ENCODE results near the gene SORBS2. TPM values are rescaled to one million over a fixed set of nuclear protein-coding genes. Genes with fewer than 3 reads are reported as not detected.
A peak's percentile ranks its signal among the peaks of the same experiment; 100 is the strongest.

The SORBS2 gene
- total RNA-seq, 4 donors from 2014 or later: 33.4 to 286 (median 47.6) TPM

DNA sequence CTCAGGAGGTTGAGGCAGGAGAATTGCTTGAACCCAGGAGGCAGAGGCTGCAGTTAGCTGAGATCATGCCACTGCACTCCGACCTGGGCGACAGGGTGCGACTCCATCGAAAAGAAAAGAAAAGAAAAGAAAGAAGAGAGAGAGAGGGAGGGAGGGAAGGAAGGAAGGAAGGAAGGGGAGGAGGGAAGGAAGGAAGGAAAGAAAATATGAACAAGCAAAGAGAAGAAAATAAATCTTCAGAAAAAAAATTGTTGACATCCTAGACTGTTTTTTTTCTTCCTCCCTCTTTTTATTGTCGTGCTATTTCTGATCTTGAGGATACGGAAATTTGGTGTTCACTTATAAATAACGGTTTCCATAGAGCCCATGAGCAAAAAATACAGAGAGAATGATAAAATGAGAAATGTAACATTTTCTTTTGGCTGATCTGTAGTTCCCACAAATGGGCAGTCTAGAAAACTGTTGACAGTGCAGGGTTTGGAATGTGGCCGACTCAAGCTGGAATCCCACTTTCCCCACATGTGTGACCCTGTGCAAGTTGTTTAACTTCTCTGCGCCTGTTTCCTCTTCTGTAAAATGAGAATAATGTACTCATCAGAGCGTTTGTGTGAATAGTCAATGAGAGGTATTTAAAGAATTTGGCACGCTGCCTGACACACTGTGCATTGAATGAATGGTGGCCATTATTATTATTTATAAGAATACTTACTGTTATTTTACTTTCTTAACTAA, 19.4 kb downstream of the SORBS2 start:
- no peaks in the 10 kb centered on the region for H3K9me3 ChIP-seq
- peaks cover 0 to 17% (median 0%) of the 10 kb centered on the region in 3 donors for H3K4me1 ChIP-seq
- WGBS, 2 donors: 61 to 63% methylated on average over 11 of the region's 11 CpGs
- no peak overlapping the region for H3K4me3 ChIP-seq
- DNase-seq: no peak
- no peak for TF ChIP-seq CTCF (IDR thresholded peaks at IDR 0.05)
- TF ChIP-seq POLR2A (IDR thresholded peaks at IDR 0.05): no peak
- H3K27ac ChIP-seq: peak overlapping the region in 1 of 4 donors; percentile 29
- no peaks in the 10 kb centered on the region for H3K36me3 ChIP-seq
- intact Hi-C loops (cut with DNase I): no loop called here
- no peaks in the 10 kb centered on the region for H3K27me3 ChIP-seq

GRCh38 chr4:185787926-185788679, 23.9 kb downstream of the SORBS2 start:
- Histone ChIP-seq H3K27me3 (no peaks in the 10 kb centered on the region), H3K9me3 (no peaks in the 10 kb centered on the region), H3K36me3 (no peaks in the 10 kb centered on the region), H3K4me1 (peaks cover 0 to 12% (median 0%) of the 10 kb centered on the region in 3 donors), H3K4me3 (no peak overlapping the region), H3K27ac (no peak overlapping the region)
- intact Hi-C loops (cut with DNase I): no loop called here
- TF ChIP-seq CTCF (IDR thresholded peaks at IDR 0.05) (no peak), POLR2A (IDR thresholded peaks at IDR 0.05) (no peak)
- WGBS, 2 donors: 79 to 87% methylated on average over 12 to 13 of the region's 16 CpGs
- DNase-seq: no peak

- Histone ChIP-seq H3K9me3 (no peaks in the 10 kb centered on the region), H3K27me3 (no peaks in the 10 kb centered on the region), H3K36me3 (no peaks in the 10 kb centered on the region), H3K4me3 (no peak overlapping the region), H3K4me1 (no peaks in the 10 kb centered on the region), H3K27ac (no peak overlapping the region)
- DNase-seq: no peak
- WGBS, 2 donors: 62 to 66% methylated on average over 6 of the region's 6 CpGs
- TF ChIP-seq CTCF (IDR thresholded peaks at IDR 0.05) (no peak), POLR2A (IDR thresholded peaks at IDR 0.05) (no peak)
- intact Hi-C loops (cut with DNase I): no loop called here
These were observed 25.6 kb downstream of the SORBS2 start for GRCh38 chr4:185786422-185786821.

- WGBS, 2 donors: 62 to 74% methylated on average over 4 of the region's 5 CpGs
These were observed 28.4 kb downstream of the SORBS2 start for GRCh38 chr4:185783574-185783973.

More at GRCh38 chr4:185783574-185783973, 28.4 kb downstream of the SORBS2 start:
- no peaks in the 10 kb centered on the region for H3K36me3 ChIP-seq
- no peaks in the 10 kb centered on the region for H3K27me3 ChIP-seq
- H3K9me3 ChIP-seq: no peaks in the 10 kb centered on the region
- TF ChIP-seq POLR2A (IDR thresholded peaks at IDR 0.05) (no peak), CTCF (IDR thresholded peaks at IDR 0.05) (no peak)
- no peak overlapping the region for H3K4me3 ChIP-seq
- intact Hi-C loops (cut with DNase I): no loop called here
- no peak for DNase-seq
- H3K27ac ChIP-seq: no peak overlapping the region
- no peaks in the 10 kb centered on the region for H3K4me1 ChIP-seq
